Spleen (tissue), 11 donors: ENCODE results near the gene RAP1GAP. TPM values are rescaled to one million over a fixed set of nuclear protein-coding genes. Genes with fewer than 3 reads are reported as not detected.
A peak's percentile ranks its signal among the peaks of the same experiment; 100 is the strongest.

ENCODE experiments used
- DNase-seq: peaks from one replicate; pipeline ENCODE4 v3.0.0-alpha.2; 2020
- H3K27ac ChIP-seq, 8 donors: fragments of 200-600 bp; sonication (generic) in 7 of 8; 1 replicate in 4 of 8; 2 replicates in 4 of 8; pipeline versions ENCODE4 v1.5.0 to v1.8.0; 2016 to 2021; ENCODE audit warnings: inconsistent platforms in 4 of 8, mild to moderate bottlenecking in 4 of 8, moderate library complexity in 1 of 8
- H3K27me3 ChIP-seq, 7 donors: fragments of 200-600 bp; sonication (generic) in 6 of 7; replicated peaks in 1 of 7; 1 replicate in 4 of 7; 2 replicates in 3 of 7; pipeline versions ENCODE4 v1.5.0 to v1.8.0; 2016 to 2021; ENCODE audit warnings: inconsistent platforms in 3 of 7, mild to moderate bottlenecking in 1 of 7
- H3K36me3 ChIP-seq, 6 donors: fragments of 200-600 bp; sonication (generic) in 5 of 6; 1 replicate in 4 of 6; 2 replicates in 2 of 6; pipeline versions ENCODE4 v1.5.0 to v1.8.0; 2016 to 2021; ENCODE audit warnings: inconsistent platforms in 2 of 6
- H3K4me1 ChIP-seq, 6 donors: fragments of 200-600 bp; sonication (generic) in 5 of 6; 1 replicate in 3 of 6; 2 replicates in 3 of 6; pipeline versions ENCODE4 v1.5.0 to v1.8.0; 2016 to 2021; ENCODE audit warnings: inconsistent platforms in 3 of 6
- H3K4me3 ChIP-seq, 8 donors: fragments of 200-600 bp; sonication (generic) in 7 of 8; 1 replicate in 4 of 8; 2 replicates in 4 of 8; pipeline versions ENCODE4 v1.5.0 to v1.8.0; 2016 to 2021; ENCODE audit warnings: inconsistent platforms in 4 of 8, mild to moderate bottlenecking in 4 of 8, moderate library complexity in 2 of 8
- H3K9me3 ChIP-seq, 8 donors: fragments of 200-600 bp; sonication (generic) in 7 of 8; 1 replicate in 4 of 8; 2 replicates in 4 of 8; pipeline versions ENCODE4 v1.5.0 to v1.8.0; 2016 to 2021; ENCODE audit warnings: inconsistent platforms in 4 of 8
- POLR2A ChIP-seq, 3 donors: fragments of 450-650 bp; IDR thresholded peaks; one replicate each; pipeline ENCODE4 v1.5.1; 2017; ENCODE audit warnings: antibody characterized with exemption in 3 of 3, mild to moderate bottlenecking in 1 of 3
- POLR2AphosphoS5 ChIP-seq, 3 donors: sonication (generic); formaldehyde crosslinking; IDR thresholded peaks; one replicate each; pipeline ENCODE4 v1.5.1; 2017; ENCODE audit warnings: antibody characterized with exemption in 3 of 3
- WGBS, 5 donors: extraction: QIAGEN DNeasy Blood & Tissue Kit in 3 of 5; methylation state at CpG; one replicate each; pipeline versions ENCODE4 v1.1.5 to v1.1.7; 2013 to 2018; 5-methylcytosine and 5-hydroxymethylcytosine counted together
- intact Hi-C: fragments of 100-400 bp; cut with DNase I; formaldehyde crosslinking; loops from one replicate; pipeline ENCODE4 v1.15.0; 2023; ENCODE audit warnings: low total_unique reads
- polyA plus RNA-seq, 3 donors: library from polyadenylated mRNA; stranded (reverse); fragments of 200-250 nt; gene quantifications; one replicate each; pipeline ENCODE4 v1.2.1, GENCODE V29; 2013
- total RNA-seq, 7 donors: library from RNA; depleted of rRNA in 3 of 7; stranded (reverse); fragments of >200 nt in 3 of 7; fragmentation: NEBNext Ultra II Directional in 4 of 7; extraction: Animal tissue kit (Norgen Biotek cat#: 25700) in 4 of 7; gene quantifications; one replicate each; pipeline versions ENCODE4 v1.1.0 to v1.2.1, GENCODE V29; 2016 to 2021
- TF ChIP-seq, protein P1 (sequence below), 11 experiments: fragments of 200-600 bp in 7 of 11; fragments of 450-650 bp in 4 of 11; sonication (generic) in 4 of 11; IDR thresholded peaks in 8 of 11; conservative IDR thresholded peaks in 3 of 11; 1 replicate in 7 of 11; 2 replicates in 4 of 11; pipeline versions ENCODE4 v1.4.0 to v1.8.0; 2016 to 2021; ENCODE audit warnings: antibody characterized with exemption in 11 of 11, inconsistent platforms in 4 of 11, mild to moderate bottlenecking in 1 of 11
- donor health status: healthy with polysubstance abuse.
- donor health status: DM: no; HTN: no; CAD: no; lungs with moderate emphysema.
- donor health status: DM: no; HTN: no; CAD: no.
- donor health status: Bipolar disorder and iron deficiency.
- donor health status: healthy.
- donor health status: DM: no; HTN: no; CAD: no.
- donor health status: DM: yes; HTN: yes; CAD: no.

RAP1GAP gene
- total and polyA plus RNA-seq, 10 donors: 0.30 to 12.1 (median 0.86) TPM

DNA sequence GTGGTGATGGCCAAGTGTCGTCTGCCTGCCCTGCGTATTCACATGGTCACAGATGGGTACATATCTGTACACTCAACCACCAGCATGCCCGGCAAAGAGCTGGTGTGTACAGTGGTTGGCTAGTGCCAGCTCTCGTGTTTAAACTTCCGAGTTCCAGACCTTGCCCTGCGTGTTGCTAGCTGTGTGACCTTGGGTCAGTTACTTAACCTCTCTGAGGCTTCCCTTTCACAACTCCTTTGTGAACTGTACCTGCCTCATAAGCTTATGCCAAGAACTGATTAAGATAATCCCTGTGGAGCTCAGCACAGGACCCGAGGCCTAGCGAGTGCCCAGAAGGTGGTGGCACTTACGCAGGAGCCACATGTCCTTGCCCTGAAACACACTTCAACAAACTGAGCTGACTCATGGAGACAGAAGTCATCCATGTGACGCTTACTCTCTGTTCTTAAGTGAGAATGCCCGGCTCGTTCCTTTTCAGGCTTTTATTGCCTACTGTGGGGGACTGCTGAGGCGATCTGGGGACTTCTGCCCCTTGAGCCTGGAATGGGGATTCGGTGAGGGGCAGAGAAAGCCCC is 104.5 kb downstream of the RAP1GAP start:
- WGBS, 5 donors: 82 to 91% (median 87%) methylated on average over 11 to 14 of the region's 14 CpGs

DNA sequence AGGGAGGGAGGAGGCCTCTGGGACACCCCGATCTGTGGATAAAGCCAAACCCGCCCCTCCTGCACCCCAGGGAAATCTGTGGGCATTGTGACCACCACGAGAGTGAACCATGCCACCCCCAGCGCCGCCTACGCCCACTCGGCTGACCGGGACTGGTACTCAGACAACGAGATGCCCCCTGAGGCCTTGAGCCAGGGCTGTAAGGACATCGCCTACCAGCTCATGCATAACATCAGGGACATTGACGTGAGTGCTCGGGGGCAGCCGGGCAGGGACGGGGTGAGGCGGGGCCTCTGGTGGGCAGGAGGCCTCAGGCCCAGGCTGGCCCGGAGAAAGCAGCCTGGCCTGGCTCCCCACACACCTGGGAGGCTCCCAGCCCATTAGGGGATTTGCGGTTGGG is 105.2 kb downstream of the RAP1GAP start:
- H3K4me3 ChIP-seq: no peak overlapping the region
- no peaks in the 10 kb centered on the region for H3K4me1 ChIP-seq
- H3K27ac ChIP-seq: no peak overlapping the region
- no peaks in the 10 kb centered on the region for H3K9me3 ChIP-seq
- TF ChIP-seq, protein P1, sequence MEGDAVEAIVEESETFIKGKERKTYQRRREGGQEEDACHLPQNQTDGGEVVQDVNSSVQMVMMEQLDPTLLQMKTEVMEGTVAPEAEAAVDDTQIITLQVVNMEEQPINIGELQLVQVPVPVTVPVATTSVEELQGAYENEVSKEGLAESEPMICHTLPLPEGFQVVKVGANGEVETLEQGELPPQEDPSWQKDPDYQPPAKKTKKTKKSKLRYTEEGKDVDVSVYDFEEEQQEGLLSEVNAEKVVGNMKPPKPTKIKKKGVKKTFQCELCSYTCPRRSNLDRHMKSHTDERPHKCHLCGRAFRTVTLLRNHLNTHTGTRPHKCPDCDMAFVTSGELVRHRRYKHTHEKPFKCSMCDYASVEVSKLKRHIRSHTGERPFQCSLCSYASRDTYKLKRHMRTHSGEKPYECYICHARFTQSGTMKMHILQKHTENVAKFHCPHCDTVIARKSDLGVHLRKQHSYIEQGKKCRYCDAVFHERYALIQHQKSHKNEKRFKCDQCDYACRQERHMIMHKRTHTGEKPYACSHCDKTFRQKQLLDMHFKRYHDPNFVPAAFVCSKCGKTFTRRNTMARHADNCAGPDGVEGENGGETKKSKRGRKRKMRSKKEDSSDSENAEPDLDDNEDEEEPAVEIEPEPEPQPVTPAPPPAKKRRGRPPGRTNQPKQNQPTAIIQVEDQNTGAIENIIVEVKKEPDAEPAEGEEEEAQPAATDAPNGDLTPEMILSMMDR (IDR thresholded peaks at IDR 0.05 in 8 of 11, conservative IDR thresholded peaks at IDR 0.05 in 3 of 11): no peak
- TF ChIP-seq POLR2AphosphoS5 (IDR thresholded peaks at IDR 0.05): peak in 1 of 3 donors; percentile 23
- H3K27me3 ChIP-seq: peaks cover 0 to 8% (median 0%) of the 10 kb centered on the region in 7 donors
- WGBS, 5 donors: 91 to 94% (median 92%) methylated on average over 15 to 17 of the region's 17 CpGs
- intact Hi-C loops: no loop called here
- DNase-seq: no peak
- peaks cover 0 to 82% (median 0%) of the 10 kb centered on the region in 6 donors for H3K36me3 ChIP-seq

More for the DNA sequence above, 104.5 kb downstream of the RAP1GAP start:
- H3K9me3 ChIP-seq: no peaks in the 10 kb centered on the region
- H3K27me3 ChIP-seq: peaks cover 0 to 1% (median 0%) of the 10 kb centered on the region in 7 donors
- peaks cover 0 to 88% (median 0%) of the 10 kb centered on the region in 6 donors for H3K36me3 ChIP-seq
- H3K4me1 ChIP-seq: peaks cover 0 to under 1% (median 0%) of the 10 kb centered on the region in 6 donors
- DNase-seq: no peak
- H3K4me3 ChIP-seq: no peak overlapping the region
- no peak overlapping the region for H3K27ac ChIP-seq
- TF ChIP-seq, protein P1 (IDR thresholded peaks at IDR 0.05 in 8 of 11, conservative IDR thresholded peaks at IDR 0.05 in 3 of 11): no peak
- TF ChIP-seq POLR2AphosphoS5 (IDR thresholded peaks at IDR 0.05) (no peak), POLR2A (IDR thresholded peaks at IDR 0.05) (no peak)
- intact Hi-C loops: no loop called here

DNA sequence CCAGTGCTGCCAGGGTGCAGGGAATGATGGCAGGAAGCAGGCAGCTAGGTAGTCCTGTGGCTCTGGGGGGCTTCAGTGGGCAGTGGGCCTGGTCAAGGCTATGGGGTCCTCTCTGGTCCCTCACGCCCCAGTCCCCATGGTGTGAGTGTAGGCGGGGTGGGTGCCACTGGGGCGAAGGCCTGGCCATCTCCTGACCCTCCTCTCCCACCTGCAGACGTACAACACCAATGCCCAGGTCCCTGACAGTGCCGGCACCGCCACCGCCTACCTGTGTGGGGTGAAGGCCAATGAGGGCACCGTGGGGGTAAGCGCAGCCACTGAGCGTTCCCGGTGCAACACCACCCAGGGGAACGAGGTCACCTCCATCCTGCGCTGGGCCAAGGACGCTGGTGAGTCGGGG is 106.3 kb downstream of the RAP1GAP start:
- Histone ChIP-seq H3K27ac (no peak overlapping the region), H3K36me3 (peaks cover 0 to 73% (median 0%) of the 10 kb centered on the region in 6 donors), H3K4me3 (no peak overlapping the region), H3K4me1 (no peaks in the 10 kb centered on the region), H3K27me3 (peaks cover 0 to 15% (median 0%) of the 10 kb centered on the region in 7 donors), H3K9me3 (no peaks in the 10 kb centered on the region)
- intact Hi-C loops: no loop called here
- no peak for DNase-seq
- TF ChIP-seq POLR2AphosphoS5 (IDR thresholded peaks at IDR 0.05) (peak in 1 of 3 donors; percentile 37), POLR2A (IDR thresholded peaks at IDR 0.05) (no peak)
- 90 to 95% (median 93%) methylated on average over 12 to 15 of the region's 15 CpGs for WGBS, 5 donors

DNA sequence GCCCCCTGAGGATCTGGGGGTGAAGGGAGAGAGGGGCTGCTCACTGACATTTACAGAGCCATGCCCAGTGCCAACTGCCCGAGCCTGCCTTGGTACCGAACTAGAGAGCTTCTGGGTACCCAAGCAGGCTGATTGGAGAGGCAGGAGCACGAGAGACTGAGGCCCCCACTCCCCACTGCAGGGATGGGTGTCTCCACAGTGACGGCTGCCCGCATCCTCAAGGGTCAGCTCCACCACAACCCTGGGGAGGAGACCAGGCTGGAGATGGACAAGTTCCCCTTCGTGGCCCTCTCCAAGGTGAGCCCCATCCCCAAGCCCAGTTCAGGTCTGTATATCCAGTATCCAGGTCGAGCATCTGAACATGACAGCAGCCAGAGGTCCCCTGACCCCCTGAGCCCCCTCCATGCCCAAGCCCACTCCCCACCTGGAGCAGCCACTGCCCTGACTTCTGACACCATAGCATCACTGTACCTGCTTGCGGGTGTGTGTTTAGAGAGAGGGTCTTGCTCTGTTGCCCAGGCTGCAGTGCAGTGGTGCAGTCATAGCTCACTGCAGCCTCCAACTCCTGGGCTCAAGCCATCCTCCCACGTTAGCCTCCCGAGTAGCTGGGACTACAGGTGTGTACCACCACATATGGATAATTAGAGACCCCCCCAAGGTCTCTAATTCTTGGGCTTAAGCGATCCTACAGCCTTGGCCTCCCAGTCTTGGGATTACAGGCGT is 108.1 kb downstream of the RAP1GAP start:
- intact Hi-C loops: no loop called here
- H3K9me3 ChIP-seq: no peaks in the 10 kb centered on the region
- DNase-seq: no peak
- peaks cover 0 to 75% (median 0%) of the 10 kb centered on the region in 6 donors for H3K36me3 ChIP-seq
- H3K27ac ChIP-seq: no peak overlapping the region
- no peaks in the 10 kb centered on the region for H3K4me1 ChIP-seq
- TF ChIP-seq, protein P1 (IDR thresholded peaks at IDR 0.05 in 8 of 11, conservative IDR thresholded peaks at IDR 0.05 in 3 of 11): no peak
- TF ChIP-seq POLR2A (IDR thresholded peaks at IDR 0.05) (no peak), POLR2AphosphoS5 (IDR thresholded peaks at IDR 0.05) (no peak)
- H3K4me3 ChIP-seq: no peak overlapping the region
- peaks cover 0 to 32% (median 0%) of the 10 kb centered on the region in 7 donors for H3K27me3 ChIP-seq
- WGBS, 5 donors: 84 to 95% (median 89%) methylated on average over 9 to 12 of the region's 12 CpGs
